H1 (cell line): ENCODE data around the gene PRC1. TPM values are rescaled to one million over a fixed set of nuclear protein-coding genes. Genes with fewer than 3 reads are reported as not detected.
A peak's percentile ranks its signal among the peaks of the same experiment; 100 is the strongest.

Experiments
- CBX5 ChIP-seq: fragments of 300-800, 300-1000 bp; sonication (generic); IDR thresholded peaks from 2 replicates; pipeline ENCODE4 v1.7.1; 2016; ENCODE audit warnings: antibody characterized with exemption, low read length, low read depth
- MAX ChIP-seq: IDR thresholded peaks from 2 replicates; pipeline ENCODE4 v1.6.1; 2012; ENCODE audit warnings: inconsistent platforms
- SIRT6 ChIP-seq: IDR thresholded peaks from one replicate; pipeline ENCODE4 v1.7.1; 2012; ENCODE audit warnings: low read length, inconsistent platforms
- SIX5 ChIP-seq: IDR thresholded peaks from 2 replicates; pipeline ENCODE4 v1.6.1; 2011; ENCODE audit warnings: mild to moderate bottlenecking, low read depth, low read length
- SRF ChIP-seq: IDR thresholded peaks from 2 replicates; pipeline ENCODE4 v1.6.1; 2011; ENCODE audit warnings: mild to moderate bottlenecking, low read depth, low read length, moderate library complexity
- polyA plus RNA-seq, 7 experiments: library from polyadenylated mRNA; depleted of rRNA in 3 of 7; stranded (reverse) in 5 of 7; unstranded in 2 of 7; fragments of >200 nt in 5 of 7; fragments of 200-250 nt in 2 of 7; gene quantifications; 1 replicate in 5 of 7; 2 replicates in 1 of 7; 4 replicates in 1 of 7; pipeline versions ENCODE4 v1.2.1 to v1.2.3, GENCODE V29; 2011 to 2013; ENCODE audit warnings: missing spikeins in 2 of 7, mixed read lengths in 2 of 7
- total RNA-seq: library from RNA; stranded (reverse); fragmentation: NEBNext Ultra II Directional; extraction: Animal tissue kit (Norgen Biotek cat#: 25700); gene quantifications from 2 replicates; pipeline ENCODE4 v1.2.1, GENCODE V29; 2021

The PRC1 gene
- total and polyA plus RNA-seq, 2 of the 8 experiments (the other 6 are each of a cell fraction or from before 2014, with no cell fraction given) = 90.7 to 181 TPM

- peak; percentile 59 for TF ChIP-seq MAX
- no peak for TF ChIP-seq CBX5
- TF ChIP-seq SIX5 = no peak
- TF ChIP-seq SRF = no peak
- TF ChIP-seq SIRT6 = no peak
Measured at GRCh38 chr15:90931828-90932659, 62.3 kb downstream of the PRC1 start, which contains the start of gene HDDC3 (continued).
